C4-2B (cell line): Measurements from ENCODE around the gene CUL7.
A peak's percentile ranks its signal among the peaks of the same experiment; 100 is the strongest.
"Not testable (repeated sequence)": the region's sequence is repeated elsewhere in the genome, so short reads cannot be mapped to it uniquely, and the experiment has no call there.

ENCODE experiments used
- H3K27ac ChIP-seq: fragments of 450-650 bp; 2 replicates; pipeline ENCODE4 v1.5.1; 2017
- CTCF ChIP-seq: fragments of 450-650 bp; conservative IDR thresholded peaks from 2 replicates; pipeline ENCODE4 v1.5.1; 2017; ENCODE audit warnings: mild to moderate bottlenecking
- ZFX ChIP-seq: fragments of 450-650 bp; IDR thresholded peaks from 2 replicates; pipeline ENCODE4 v1.6.1; 2017

CUL7 gene

GRCh38 chr6:43052225-43052841 is 1.3 kb downstream of the CUL7 start:
- H3K27ac ChIP-seq, result peak overlapping the region; percentile 90; the same call in 1 of the 2 replicates
- no peak for TF ChIP-seq ZFX

- TF ChIP-seq ZFX, result no peak
- no peak for TF ChIP-seq CTCF
- H3K27ac ChIP-seq, result no peak overlapping the region
These were observed 2.7 kb downstream of the CUL7 start for GRCh38 chr6:43050981-43051380.

- TF ChIP-seq ZFX (no peak), CTCF (no peak)
- H3K27ac ChIP-seq, result no peak overlapping the region
These were observed 5.7 kb downstream of the CUL7 start for GRCh38 chr6:43047998-43048397.

- no peak for TF ChIP-seq ZFX
- H3K27ac ChIP-seq, result no peak overlapping the region
These were observed 8.2 kb downstream of the CUL7 start for GRCh38 chr6:43045371-43045930.

- H3K27ac ChIP-seq, result no peak overlapping the region
- no peak for TF ChIP-seq ZFX
These were observed 10.3 kb downstream of the CUL7 start for GRCh38 chr6:43043310-43043709.

- H3K27ac ChIP-seq, result not testable (repeated sequence)
These were observed 12.2 kb downstream of the CUL7 start for GRCh38 chr6:43041475-43041874.

GRCh38 chr6:43040542-43041257 is 13.0 kb downstream of the CUL7 start:
- H3K27ac ChIP-seq, result no peak overlapping the region
- TF ChIP-seq ZFX (no peak), CTCF (no peak)

- no peak for TF ChIP-seq ZFX
- TF ChIP-seq CTCF, result no peak
- H3K27ac ChIP-seq, result no peak overlapping the region
These were observed 14.9 kb downstream of the CUL7 start for GRCh38 chr6:43038727-43039126.

- H3K27ac ChIP-seq, result no peak overlapping the region
- TF ChIP-seq ZFX (no peak), CTCF (no peak)
These were observed 15.9 kb downstream of the CUL7 start for GRCh38 chr6:43037706-43038105.
